IMR-90 (cell line): ENCODE data around the gene SERPINA5. TPM values are rescaled to one million over a fixed set of nuclear protein-coding genes. Genes with fewer than 3 reads are reported as not detected.

Experiments used
- ATAC-seq: fragments of 200-7000 bp; cut with Tn5 transposase; 2 replicates; pipeline ENCODE4 v1.9.1; 2020; ENCODE audit warnings: low read depth, mild to moderate bottlenecking, moderate library complexity
- BruUV-seq: library from RNA; stranded (reverse); fragments of 400-500 nt; replicated peaks from 2 replicates; lab custom pipeline; 2021; lab: Mats Ljungman, UMichigan
- CTCF ChIA-PET: fragments of 300-600 bp; formaldehyde crosslinking; extraction: SDS; loops from one replicate; lab custom pipeline; 2021; ENCODE audit warnings: antibody characterized with exemption; lab: Yijun Ruan, JAX
- POLR2A ChIA-PET: fragments of 300-600 bp; sonication (Branson Sonifier 250); formaldehyde crosslinking; loops from one replicate; lab custom pipeline; 2022; ENCODE audit warnings: antibody characterized with exemption; ENCODE audit not compliant: unreplicated experiment; lab: Charles Lee
- DNase-seq: peaks from one replicate; pipeline ENCODE4 v3.0.0; 2013
- H2AFZ ChIP-seq: replicated peaks from 2 replicates; pipeline ENCODE3; 2013; ENCODE audit warnings: low read length, mild to moderate bottlenecking; ENCODE audit not compliant: poor library complexity
- H2AK5ac ChIP-seq: 2 replicates; pipeline ENCODE4 v1.6.1; 2013; ENCODE audit warnings: low read depth, low read length, inconsistent platforms
- H2AK9ac ChIP-seq: replicated peaks from 2 replicates; pipeline ENCODE3; 2013; ENCODE audit warnings: mild to moderate bottlenecking, low read depth, low read length, moderate library complexity; ENCODE audit not compliant: poor library complexity
- H2BK120ac ChIP-seq: 2 replicates; pipeline ENCODE4 v1.6.1; 2013; ENCODE audit warnings: low read depth, low read length, inconsistent platforms
- H2BK15ac ChIP-seq: 3 replicates; pipeline ENCODE4 v1.6.1; 2013; ENCODE audit warnings: low read depth, low read length, inconsistent platforms
- H2BK20ac ChIP-seq: 2 replicates; pipeline ENCODE4 v1.6.1; 2013; ENCODE audit warnings: low read depth, mild to moderate bottlenecking, inconsistent platforms, low read length, moderate library complexity
- H2BK5ac ChIP-seq: 2 replicates; pipeline ENCODE4 v1.6.1; 2013; ENCODE audit warnings: mild to moderate bottlenecking, low read depth, low read length, inconsistent platforms; ENCODE audit not compliant: poor library complexity, severe bottlenecking
- H3K14ac ChIP-seq: replicated peaks from 2 replicates; pipeline ENCODE4 v1.6.1; 2013; ENCODE audit warnings: low read depth, low read length, inconsistent platforms
- H3K18ac ChIP-seq: 2 replicates; pipeline ENCODE4 v1.6.1; 2013; ENCODE audit warnings: low read depth, low read length, control low read depth
- H3K23ac ChIP-seq: 2 replicates; pipeline ENCODE4 v1.6.1; 2013; ENCODE audit warnings: low read depth, low read length, inconsistent platforms
- H3K27ac ChIP-seq: 2 replicates; pipeline ENCODE4 v1.5.1; 2013; ENCODE audit warnings: mild to moderate bottlenecking, control low read depth, low read length; ENCODE audit not compliant: insufficient read depth
- H3K27me3 ChIP-seq: 2 replicates; pipeline ENCODE4 v1.6.1; 2013; ENCODE audit warnings: low read length; ENCODE audit not compliant: control insufficient read depth, insufficient read depth
- H3K36me3 ChIP-seq: 2 replicates; pipeline ENCODE4 v1.6.1; 2013; ENCODE audit warnings: low read length, mixed read lengths; ENCODE audit not compliant: control insufficient read depth, insufficient read depth
- H3K4ac ChIP-seq: 2 replicates; pipeline ENCODE4 v1.6.1; 2013; ENCODE audit warnings: low read depth, low read length, inconsistent platforms
- H3K4me1 ChIP-seq: 2 replicates; pipeline ENCODE4 v1.6.1; 2013; ENCODE audit warnings: low read length, mixed read lengths; ENCODE audit not compliant: control insufficient read depth, insufficient read depth
- H3K4me2 ChIP-seq: 2 replicates; pipeline ENCODE4 v1.6.1; 2013; ENCODE audit warnings: low read depth, mild to moderate bottlenecking, control low read depth, low read length, moderate library complexity
- H3K4me3 ChIP-seq: 2 replicates; pipeline ENCODE4 v1.5.1; 2013; ENCODE audit warnings: low read depth, mild to moderate bottlenecking, control low read depth, low read length, moderate library complexity; ENCODE audit not compliant: insufficient read depth
- H3K56ac ChIP-seq: 2 replicates; pipeline ENCODE4 v1.6.1; 2013; ENCODE audit warnings: low read length, inconsistent platforms; ENCODE audit not compliant: insufficient read depth; ENCODE audit errors: extremely low read depth
- H3K79me1 ChIP-seq, 2 experiments: 2 replicates each; pipeline ENCODE4 v1.6.1; 2013; ENCODE audit warnings: low read length in 2 of 2, inconsistent platforms in 1 of 2, low read depth in 1 of 2
- H3K9ac ChIP-seq: 2 replicates; pipeline ENCODE4 v1.6.1; 2013; ENCODE audit warnings: low read depth, low read length, control low read depth
- H3K9me1 ChIP-seq: 2 replicates; pipeline ENCODE4 v1.6.1; 2013; ENCODE audit warnings: low read length, inconsistent platforms; ENCODE audit not compliant: insufficient read depth
- H3K9me3 ChIP-seq: 2 replicates; pipeline ENCODE4 v1.6.1; 2013; ENCODE audit warnings: low read length; ENCODE audit not compliant: control insufficient read depth, insufficient read depth
- H4K20me1 ChIP-seq: 2 replicates; pipeline ENCODE4 v1.6.1; 2013; ENCODE audit warnings: low read length, inconsistent platforms; ENCODE audit not compliant: insufficient read depth
- H4K5ac ChIP-seq: 2 replicates; pipeline ENCODE4 v1.6.1; 2013; ENCODE audit warnings: mild to moderate bottlenecking, low read depth, low read length, control low read depth
- H4K8ac ChIP-seq, 2 experiments: 2 replicates each; pipeline ENCODE4 v1.6.1; 2013; ENCODE audit warnings: low read depth in 2 of 2, low read length in 2 of 2, control low read depth in 1 of 2, inconsistent platforms in 1 of 2
- H4K91ac ChIP-seq: 2 replicates; pipeline ENCODE4 v1.6.1; 2013; ENCODE audit warnings: low read depth, low read length, inconsistent platforms; ENCODE audit not compliant: insufficient read depth
- BHLHE40 ChIP-seq: fragments of 150-350 bp; IDR thresholded peaks from 2 replicates; pipeline ENCODE4 v1.6.1; 2016; ENCODE audit warnings: mild to moderate bottlenecking, low read depth, low read length
- CEBPB ChIP-seq: IDR thresholded peaks from 2 replicates; pipeline ENCODE4 v1.6.1; 2012; ENCODE audit warnings: low read depth, low read length, improper control_type of control experiment
- CHD1 ChIP-seq: IDR thresholded peaks from 2 replicates; pipeline ENCODE4 v1.6.1; 2012; ENCODE audit warnings: low read depth, low read length, improper control_type of control experiment
- FOS ChIP-seq: fragments of 150-350 bp; IDR thresholded peaks from 2 replicates; pipeline ENCODE4 v1.6.1; 2016; ENCODE audit warnings: low read depth, low read length
- MAFK ChIP-seq: IDR thresholded peaks from 2 replicates; pipeline ENCODE4 v1.6.1; 2012; ENCODE audit warnings: low read depth, low read length, improper control_type of control experiment
- MAZ ChIP-seq: IDR thresholded peaks from 2 replicates; pipeline ENCODE4 v1.6.1; 2012; ENCODE audit warnings: low read depth, mild to moderate bottlenecking, low read length, improper control_type of control experiment, moderate library complexity, borderline replicate concordance
- MXI1 ChIP-seq: IDR thresholded peaks from 2 replicates; pipeline ENCODE4 v1.6.1; 2012; ENCODE audit warnings: low read depth, mild to moderate bottlenecking, low read length, moderate library complexity, borderline replicate concordance
- NFE2L2 ChIP-seq: fragments of 150-350 bp; IDR thresholded peaks from 2 replicates; pipeline ENCODE4 v1.6.1; 2016; ENCODE audit warnings: low read depth, mild to moderate bottlenecking, low read length
- POLR2A ChIP-seq: IDR thresholded peaks from 2 replicates; pipeline ENCODE4 v1.6.1; 2012; ENCODE audit warnings: mild to moderate bottlenecking, low read depth, low read length
- RAD21 ChIP-seq: IDR thresholded peaks from 2 replicates; pipeline ENCODE4 v1.6.1; 2012; ENCODE audit warnings: low read length, improper control_type of control experiment
- RCOR1 ChIP-seq: IDR thresholded peaks from 2 replicates; pipeline ENCODE4 v1.6.1; 2012; ENCODE audit warnings: mild to moderate bottlenecking, low read length, improper control_type of control experiment; ENCODE audit not compliant: insufficient replicate concordance
- RFX5 ChIP-seq: IDR thresholded peaks from 2 replicates; pipeline ENCODE4 v1.8.0; 2012; ENCODE audit warnings: low read depth, mild to moderate bottlenecking, low read length, moderate library complexity
- SMC3 ChIP-seq: fragments of 150-350 bp; IDR thresholded peaks from 2 replicates; pipeline ENCODE4 v1.6.1; 2016; ENCODE audit warnings: low read depth, mild to moderate bottlenecking, antibody characterized with exemption, low read length, moderate library complexity
- WGBS, 2 experiments: methylation state at CpG; one replicate each; pipeline versions ENCODE4 v1.1.5 to v1.1.7; 2013; ENCODE audit warnings: missing lambda C conversion rate in 2 of 2; ENCODE audit not compliant: insufficient read length in 1 of 2; ENCODE audit errors: extremely low coverage in 2 of 2; 5-methylcytosine and 5-hydroxymethylcytosine counted together
- dilution Hi-C: fragments of 300-500 bp; cut with HindIII; formaldehyde crosslinking; loops from one replicate; pipeline ENCODE4 v1.14.3; 2018; ENCODE audit warnings: low sequenced_read_pairs; ENCODE audit not compliant: unreplicated experiment
- in situ Hi-C: fragments of 300-500 bp; cut with MboI; formaldehyde crosslinking; loops from 3 replicates; pipeline ENCODE4 v1.14.3; 2019; ENCODE audit warnings: low sequenced_read_pairs, inconsistent platforms, mixed read lengths
- intact Hi-C: fragments of 100-400 bp; cut with micrococcal nuclease; formaldehyde crosslinking; loops from 2 replicates; pipeline ENCODE4 v1.10.0; 2022
- polyA plus RNA-seq, 3 experiments: library from polyadenylated mRNA; depleted of rRNA; stranded (reverse); fragments of >200 nt; gene quantifications; 2 replicates each; pipeline ENCODE4 v1.2.3, GENCODE V29; 2012; ENCODE audit warnings: low replicate concordance in 1 of 3
- total RNA-seq: library from RNA; depleted of rRNA; stranded (reverse); fragments of >200 nt; gene quantifications from 2 replicates; pipeline ENCODE4 v1.2.3, GENCODE V29; 2012
- TF ChIP-seq, protein P1 (sequence below): conservative IDR thresholded peaks from 2 replicates; pipeline ENCODE4 v1.5.1; 2012; ENCODE audit warnings: mild to moderate bottlenecking, low read depth, low read length, improper control_type of control experiment
- TF ChIP-seq, protein P2 (sequence below): fragments of 150-350 bp; IDR thresholded peaks from 2 replicates; pipeline ENCODE4 v1.6.1; 2017; ENCODE audit warnings: mild to moderate bottlenecking, antibody characterized with exemption, low read length, low read depth
- TF ChIP-seq, protein P3 (sequence below): fragments of 150-350 bp; IDR thresholded peaks from 2 replicates; pipeline ENCODE4 v1.6.1; 2016; ENCODE audit warnings: low read depth, mild to moderate bottlenecking, low read length, moderate library complexity, borderline replicate concordance

The SERPINA5 gene
- total and polyA plus RNA-seq, 2 of the 4 experiments (the other 2 are of a cell fraction), result not detected

DNA sequence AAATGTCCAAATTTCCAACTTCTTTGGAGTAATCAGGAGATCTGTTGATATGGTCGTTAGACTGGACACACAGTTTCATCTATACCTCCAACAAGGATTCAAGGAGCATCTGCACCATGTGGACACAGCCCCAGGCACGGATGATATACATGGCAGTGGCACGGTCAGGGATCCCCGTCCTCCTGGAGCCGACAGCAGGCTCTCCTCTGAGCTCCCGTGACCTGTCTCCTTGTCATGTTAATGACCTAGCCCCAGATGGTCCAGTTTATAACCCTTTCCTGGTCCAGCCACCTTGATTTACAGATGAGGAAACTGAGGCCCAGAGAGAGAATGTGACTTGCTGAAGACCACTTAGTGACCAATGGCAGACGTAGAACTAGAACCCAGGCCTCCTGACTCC lies 36.5 kb upstream of the SERPINA5 start:
- Histone ChIP-seq H4K20me1 (no peaks in the 10 kb centered on the region), H3K27ac (no peak overlapping the region), H4K91ac (no peak overlapping the region), H3K56ac (no peak overlapping the region), H2BK20ac (no peak overlapping the region), H4K5ac (no peak overlapping the region), H3K27me3 (no peaks in the 10 kb centered on the region), H3K4me2 (no peak overlapping the region), H3K4ac (no peak overlapping the region), H4K8ac (no peak overlapping the region), H2AK5ac (no peak overlapping the region), H3K9me1 (no peaks in the 10 kb centered on the region), H2BK5ac (no peak overlapping the region), H3K9ac (no peak overlapping the region), H3K23ac (no peak overlapping the region), H2AK9ac (no peak overlapping the region), H3K9me3 (0 out of 2 replicates have a peak, but pooled peaks cover 4% of the 10 kb centered on the region), H3K79me1 (no peaks in the 10 kb centered on the region), H2BK120ac (no peak overlapping the region), H3K14ac (no peak overlapping the region), H2BK15ac (no peak overlapping the region), H3K36me3 (no peaks in the 10 kb centered on the region), H2AFZ (no peak overlapping the region), H3K4me1 (no peaks in the 10 kb centered on the region), H3K4me3 (no peak overlapping the region), H3K18ac (no peak overlapping the region)
- 25% methylated on average over 5 of the region's 7 CpGs; no CpG with 5 or more reads in 1 of the 2 experiments for WGBS, 2 experiments
- in situ Hi-C loops (no loop called here), intact Hi-C loops (no loop called here), dilution Hi-C loops (no loop called here)
- no peak for ATAC-seq
- POLR2A ChIA-PET, result no interaction called here
- CTCF ChIA-PET, result no interaction called here
- TF ChIP-seq RFX5 (no peak), CEBPB (no peak), NFE2L2 (no peak), MXI1 (no peak), SMC3 (no peak), MAFK (no peak), POLR2A (no peak), MAZ (no peak), RCOR1 (no peak), BHLHE40 (no peak), FOS (no peak), RAD21 (no peak), CHD1 (no peak)
- TF ChIP-seq, protein P1, sequence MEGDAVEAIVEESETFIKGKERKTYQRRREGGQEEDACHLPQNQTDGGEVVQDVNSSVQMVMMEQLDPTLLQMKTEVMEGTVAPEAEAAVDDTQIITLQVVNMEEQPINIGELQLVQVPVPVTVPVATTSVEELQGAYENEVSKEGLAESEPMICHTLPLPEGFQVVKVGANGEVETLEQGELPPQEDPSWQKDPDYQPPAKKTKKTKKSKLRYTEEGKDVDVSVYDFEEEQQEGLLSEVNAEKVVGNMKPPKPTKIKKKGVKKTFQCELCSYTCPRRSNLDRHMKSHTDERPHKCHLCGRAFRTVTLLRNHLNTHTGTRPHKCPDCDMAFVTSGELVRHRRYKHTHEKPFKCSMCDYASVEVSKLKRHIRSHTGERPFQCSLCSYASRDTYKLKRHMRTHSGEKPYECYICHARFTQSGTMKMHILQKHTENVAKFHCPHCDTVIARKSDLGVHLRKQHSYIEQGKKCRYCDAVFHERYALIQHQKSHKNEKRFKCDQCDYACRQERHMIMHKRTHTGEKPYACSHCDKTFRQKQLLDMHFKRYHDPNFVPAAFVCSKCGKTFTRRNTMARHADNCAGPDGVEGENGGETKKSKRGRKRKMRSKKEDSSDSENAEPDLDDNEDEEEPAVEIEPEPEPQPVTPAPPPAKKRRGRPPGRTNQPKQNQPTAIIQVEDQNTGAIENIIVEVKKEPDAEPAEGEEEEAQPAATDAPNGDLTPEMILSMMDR, result no peak
- TF ChIP-seq, protein P2, sequence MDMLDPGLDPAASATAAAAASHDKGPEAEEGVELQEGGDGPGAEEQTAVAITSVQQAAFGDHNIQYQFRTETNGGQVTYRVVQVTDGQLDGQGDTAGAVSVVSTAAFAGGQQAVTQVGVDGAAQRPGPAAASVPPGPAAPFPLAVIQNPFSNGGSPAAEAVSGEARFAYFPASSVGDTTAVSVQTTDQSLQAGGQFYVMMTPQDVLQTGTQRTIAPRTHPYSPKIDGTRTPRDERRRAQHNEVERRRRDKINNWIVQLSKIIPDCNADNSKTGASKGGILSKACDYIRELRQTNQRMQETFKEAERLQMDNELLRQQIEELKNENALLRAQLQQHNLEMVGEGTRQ, result no peak
- TF ChIP-seq, protein P3, sequence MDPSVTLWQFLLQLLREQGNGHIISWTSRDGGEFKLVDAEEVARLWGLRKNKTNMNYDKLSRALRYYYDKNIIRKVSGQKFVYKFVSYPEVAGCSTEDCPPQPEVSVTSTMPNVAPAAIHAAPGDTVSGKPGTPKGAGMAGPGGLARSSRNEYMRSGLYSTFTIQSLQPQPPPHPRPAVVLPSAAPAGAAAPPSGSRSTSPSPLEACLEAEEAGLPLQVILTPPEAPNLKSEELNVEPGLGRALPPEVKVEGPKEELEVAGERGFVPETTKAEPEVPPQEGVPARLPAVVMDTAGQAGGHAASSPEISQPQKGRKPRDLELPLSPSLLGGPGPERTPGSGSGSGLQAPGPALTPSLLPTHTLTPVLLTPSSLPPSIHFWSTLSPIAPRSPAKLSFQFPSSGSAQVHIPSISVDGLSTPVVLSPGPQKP, result no peak
- no TSS peak for BruUV-seq
- no peak for DNase-seq
